HCT116 (cell line): ENCODE results near the gene SORBS1. TPM values are rescaled to one million over a fixed set of nuclear protein-coding genes. Genes with fewer than 3 reads are reported as not detected.

Experiments
- ATAC-seq: fragments of 200-7000 bp; cut with Tn5 transposase; 2 replicates; pipeline ENCODE4 v1.9.1; 2020; ENCODE audit warnings: mild to moderate bottlenecking, moderate library complexity
- BruUV-seq: library from RNA; stranded (reverse); fragments of 400-500 nt; replicated peaks from 2 replicates; lab custom pipeline; 2021; lab: Mats Ljungman, UMichigan
- CTCF ChIA-PET: fragments of 300-600 bp; sonication (Branson Sonifier 250); formaldehyde crosslinking; loops from one replicate; lab custom pipeline; 2021; ENCODE audit warnings: antibody characterized with exemption; lab: Charles Lee
- POLR2A ChIA-PET: fragments of 300-600, 350-600 bp; sonication (Branson Sonifier 250); formaldehyde crosslinking; loops from one replicate; lab custom pipeline; 2021; ENCODE audit warnings: antibody characterized with exemption; lab: Charles Lee
- RAD21 ChIA-PET, 2 experiments: fragments of 300-600 bp; sonication (Branson Sonifier 250); formaldehyde crosslinking; loops; one replicate each; lab custom pipeline; 2023; ENCODE audit warnings: low total read pairs in 2 of 2; ENCODE audit not compliant: uncharacterized antibody in 2 of 2, unreplicated experiment in 2 of 2, low non-redundant PET in 1 of 2; lab: Charles Lee
- DNase-seq: peaks from one replicate; pipeline ENCODE4 v3.0.0-alpha.2; 2010; ENCODE audit warnings: low read depth, low spot score
- H2AFZ ChIP-seq: fragments of 200-600 bp; shearing (Covaris generic), sonication (generic); 2 replicates; pipeline ENCODE4 v1.6.1; 2017; ENCODE audit warnings: low read depth, mixed run types, mixed read lengths, antibody characterized with exemption, low read length; ENCODE audit not compliant: poor library complexity, severe bottlenecking
- H3K27ac ChIP-seq: 2 replicates; pipeline ENCODE4 v1.5.1; 2012; ENCODE audit warnings: low read depth, low read length
- H3K27me3 ChIP-seq: fragments of 200-600 bp; sonication (generic); 2 replicates; pipeline ENCODE4 v1.6.1; 2016; ENCODE audit warnings: mixed run types, low read length, mixed read lengths; ENCODE audit not compliant: insufficient read depth
- H3K36me3 ChIP-seq, 2 experiments: fragments of 200-500 bp in 1 of 2; fragments of 200-600 bp in 1 of 2; sonication (Bioruptor generic) in 1 of 2; sonication (generic) in 1 of 2; 2 replicates each; pipeline versions ENCODE4 v1.5.1 to v1.6.1; 2014 to 2016; ENCODE audit warnings: low read length in 2 of 2, inconsistent platforms in 1 of 2, mixed read lengths in 1 of 2, mixed run types in 1 of 2; ENCODE audit not compliant: insufficient read depth in 2 of 2, control insufficient read depth in 1 of 2
- H3K4me1 ChIP-seq, 2 experiments: fragments of 200-600 bp in 1 of 2; sonication (generic) in 1 of 2; 2 replicates each; pipeline versions ENCODE4 v1.5.1 to v1.6.1; 2012 to 2017; ENCODE audit warnings: low read length in 2 of 2, inconsistent platforms in 1 of 2, mild to moderate bottlenecking in 1 of 2, mixed read lengths in 1 of 2, mixed run types in 1 of 2, moderate library complexity in 1 of 2; ENCODE audit not compliant: insufficient read depth in 2 of 2, control insufficient read depth in 1 of 2
- H3K4me2 ChIP-seq: fragments of 200-600 bp; sonication (generic); 2 replicates; pipeline ENCODE4 v1.6.1; 2017; ENCODE audit warnings: mixed run types, low read length, mixed read lengths
- H3K4me3 ChIP-seq, 2 experiments: fragments of 200-600 bp in 1 of 2; sonication (generic) in 1 of 2; replicated peaks in 1 of 2; 2 replicates each; pipeline ENCODE4 v1.5.1; 2011 to 2016; ENCODE audit warnings: low read length in 2 of 2, control low read depth in 1 of 2, low read depth in 1 of 2, mild to moderate bottlenecking in 1 of 2, mixed read lengths in 1 of 2, mixed run types in 1 of 2
- H3K79me2 ChIP-seq: fragments of 200-600 bp; sonication (generic); 2 replicates; pipeline ENCODE4 v1.6.1; 2017; ENCODE audit warnings: mild to moderate bottlenecking, mixed run types, low read length, moderate library complexity, mixed read lengths; ENCODE audit not compliant: insufficient read depth
- H3K9ac ChIP-seq: fragments of 200-600 bp; sonication (generic); 2 replicates; pipeline ENCODE4 v1.6.1; 2016; ENCODE audit warnings: low read length, mixed read lengths
- H3K9me2 ChIP-seq: fragments of 200-600 bp; sonication (generic), shearing (Covaris generic); 2 replicates; pipeline ENCODE4 v1.6.1; 2017; ENCODE audit warnings: mixed run types, mild to moderate bottlenecking, moderate library complexity; ENCODE audit not compliant: insufficient read depth
- H3K9me3 ChIP-seq, 2 experiments: fragments of 200-500 bp in 1 of 2; fragments of 200-600 bp in 1 of 2; sonication (Bioruptor generic) in 1 of 2; sonication (generic) in 1 of 2; 2 replicates each; pipeline ENCODE4 v1.6.1; 2014 to 2017; ENCODE audit warnings: low read length in 2 of 2, mixed read lengths in 2 of 2, inconsistent platforms in 1 of 2, low read depth in 1 of 2, mild to moderate bottlenecking in 1 of 2, mixed run types in 1 of 2, moderate library complexity in 1 of 2; ENCODE audit not compliant: control insufficient read depth in 1 of 2, insufficient read depth in 1 of 2
- H4K20me1 ChIP-seq: fragments of 200-600 bp; sonication (generic), shearing (Covaris generic); 2 replicates; pipeline ENCODE4 v1.6.1; 2017; ENCODE audit warnings: mixed run types, mild to moderate bottlenecking, moderate library complexity; ENCODE audit not compliant: insufficient read depth
- CBX3 ChIP-seq: IDR thresholded peaks from 2 replicates; pipeline ENCODE4 v1.6.1; 2012; ENCODE audit warnings: low read depth
- CEBPB ChIP-seq: IDR thresholded peaks from 2 replicates; pipeline ENCODE4 v1.6.1; 2012; ENCODE audit warnings: low read depth
- EGR1 ChIP-seq: IDR thresholded peaks from 2 replicates; pipeline ENCODE4 v1.6.1; 2012; ENCODE audit warnings: low read depth
- EZH2 ChIP-seq: fragments of 200-600 bp; sonication (generic); IDR thresholded peaks from 2 replicates; pipeline ENCODE4 v1.6.1; 2017; ENCODE audit warnings: antibody characterized with exemption, mixed run types
- EZH2phosphoT487 ChIP-seq: fragments of 200-600 bp; IDR thresholded peaks from 2 replicates; pipeline ENCODE4 v1.6.1; 2018; ENCODE audit warnings: antibody characterized with exemption, borderline replicate concordance
- FOSL1 ChIP-seq: IDR thresholded peaks from 2 replicates; pipeline ENCODE4 v1.6.1; 2012; ENCODE audit warnings: low read depth
- JUND ChIP-seq: IDR thresholded peaks from 2 replicates; pipeline ENCODE4 v1.6.1; 2012
- MAX ChIP-seq: IDR thresholded peaks from 2 replicates; pipeline ENCODE4 v1.6.1; 2012
- POLR2A ChIP-seq: IDR thresholded peaks from 2 replicates; pipeline ENCODE4 v1.7.0; 2011; ENCODE audit warnings: borderline replicate concordance; ENCODE audit not compliant: insufficient read depth, insufficient read length; ENCODE audit errors: extremely low read depth
- POLR2AphosphoS5 ChIP-seq: IDR thresholded peaks from 2 replicates; pipeline ENCODE4 v1.6.1; 2011; ENCODE audit warnings: mild to moderate bottlenecking, low read depth, low read length, moderate library complexity
- RAD21 ChIP-seq: IDR thresholded peaks from 2 replicates; pipeline ENCODE4 v1.6.1; 2012; ENCODE audit warnings: low read depth, mild to moderate bottlenecking
- SIN3A ChIP-seq: IDR thresholded peaks from 2 replicates; pipeline ENCODE4 v1.6.1; 2012; ENCODE audit warnings: low read depth
- SP1 ChIP-seq: IDR thresholded peaks from 2 replicates; pipeline ENCODE4 v1.6.1; 2012; ENCODE audit warnings: low read depth
- SRF ChIP-seq: IDR thresholded peaks from 2 replicates; pipeline ENCODE4 v1.6.1; 2012; ENCODE audit warnings: low read depth
- YY1 ChIP-seq: IDR thresholded peaks from 2 replicates; pipeline ENCODE4 v1.6.1; 2011; ENCODE audit warnings: low read length, low read depth, moderate library complexity, mild to moderate bottlenecking; ENCODE audit not compliant: insufficient replicate concordance; ENCODE audit errors: extremely low read depth
- ZBTB33 ChIP-seq: IDR thresholded peaks from 2 replicates; pipeline ENCODE4 v1.6.1; 2011; ENCODE audit warnings: mild to moderate bottlenecking, low read length, moderate library complexity; ENCODE audit not compliant: insufficient replicate concordance; ENCODE audit errors: extremely low read depth
- intact Hi-C: fragments of 100-400 bp; cut with micrococcal nuclease; formaldehyde crosslinking; loops from 2 replicates; pipeline ENCODE4 v1.10.0; 2022
- total RNA-seq: library from RNA; stranded (reverse); gene quantifications from one replicate; pipeline ENCODE4 v1.2.1, GENCODE V29; 2021; ENCODE audit not compliant: unreplicated experiment

SORBS1 gene
- total RNA-seq, 1 experiment from 2014 or later = 3.4 TPM

- ChIA-PET RAD21 (no interaction called here), POLR2A (no interaction called here), CTCF (no interaction called here)
- Histone ChIP-seq H3K9ac (no peak overlapping the region), H3K36me3 (no peaks in the 10 kb centered on the region), H2AFZ (no peak overlapping the region), H3K4me1 (peaks cover 3 to 19% of the 10 kb centered on the region in 2 experiments; a peak in 3 of 4 replicates), H3K4me3 (no peak overlapping the region), H3K4me2 (no peak overlapping the region), H3K27me3 (no peaks in the 10 kb centered on the region), H4K20me1 (no peaks in the 10 kb centered on the region), H3K79me2 (no peaks in the 10 kb centered on the region), H3K27ac (no peak overlapping the region), H3K9me2 (no peaks in the 10 kb centered on the region), H3K9me3 (no peaks in the 10 kb centered on the region)
- no TSS peak for BruUV-seq
- ATAC-seq (no peak), DNase-seq (no peak)
- TF ChIP-seq SP1 = no peak
- intact Hi-C loops = no loop called here
These were observed 156.3 kb downstream of the SORBS1 start for GRCh38 chr10:95404864-95405263.

GRCh38 chr10:95404462-95404858, 156.7 kb downstream of the SORBS1 start:
- Histone ChIP-seq H3K9ac (no peak overlapping the region), H4K20me1 (no peaks in the 10 kb centered on the region), H3K27me3 (no peaks in the 10 kb centered on the region), H3K79me2 (no peaks in the 10 kb centered on the region), H3K36me3 (no peaks in the 10 kb centered on the region), H3K4me1 (peaks cover 3 to 19% of the 10 kb centered on the region in 2 experiments; a peak in 3 of 4 replicates), H3K27ac (no peak overlapping the region), H3K9me3 (no peaks in the 10 kb centered on the region), H3K4me2 (no peak overlapping the region), H3K4me3 (no peak overlapping the region), H3K9me2 (no peaks in the 10 kb centered on the region), H2AFZ (no peak overlapping the region)
- CTCF ChIA-PET = no interaction called here
- ATAC-seq (no peak), DNase-seq (no peak)
- BruUV-seq = no TSS peak
- TF ChIP-seq MAX (no peak), POLR2A (no peak), EZH2 (no peak), ZBTB33 (no peak), EZH2phosphoT487 (no peak), POLR2AphosphoS5 (no peak), SIN3A (no peak), EGR1 (no peak), RAD21 (no peak), JUND (no peak), CBX3 (no peak), CEBPB (no peak), SRF (no peak), FOSL1 (no peak), YY1 (no peak)
- RAD21 ChIA-PET = no interaction called here
- POLR2A ChIA-PET = no interaction called here
- intact Hi-C loops = no loop called here
